Activated CD4-positive, alpha-beta T cell treated with anti-CD3 and anti-CD28 coated beads, Interleukin-2, amount 50 U/mL, for 1 hour (primary cell): ENCODE measurements around the gene TBL1X.

Source experiments
- DNase-seq: peaks from one replicate; pipeline ENCODE4 v3.0.0-alpha.2; 2020

TBL1X gene

GRCh38 chrX:9538544-9539045 is 73.7 kb downstream of the TBL1X start:
- no peak for DNase-seq

GRCh38 chrX:9539605-9540387 is 74.9 kb downstream of the TBL1X start:
- no peak for DNase-seq

GRCh38 chrX:9542106-9542760 is 77.4 kb downstream of the TBL1X start:
- no peak for DNase-seq

- no peak for DNase-seq
These were observed 77.9 kb downstream of the TBL1X start for GRCh38 chrX:9542761-9543111.

GRCh38 chrX:9555354-9555753 is 90.5 kb downstream of the TBL1X start:
- no peak for DNase-seq

GRCh38 chrX:9557091-9557490 is 92.2 kb downstream of the TBL1X start:
- no peak for DNase-seq

- DNase-seq: no peak
These were observed 92.7 kb downstream of the TBL1X start for GRCh38 chrX:9557521-9557920.

GRCh38 chrX:9558615-9559014 is 93.8 kb downstream of the TBL1X start:
- DNase-seq: no peak

GRCh38 chrX:9560219-9560618 is 95.4 kb downstream of the TBL1X start:
- no peak for DNase-seq

- DNase-seq: no peak
These were observed 96.3 kb downstream of the TBL1X start for GRCh38 chrX:9561199-9561598.

- no peak for DNase-seq
These were observed 98.0 kb downstream of the TBL1X start for GRCh38 chrX:9562851-9563250.

GRCh38 chrX:9566150-9566621 is 101.3 kb downstream of the TBL1X start:
- no peak for DNase-seq

GRCh38 chrX:9569876-9570301 is 105.0 kb downstream of the TBL1X start:
- no peak for DNase-seq

GRCh38 chrX:9573282-9574106 is 108.6 kb downstream of the TBL1X start:
- no peak for DNase-seq

- no peak for DNase-seq
These were observed 111.2 kb downstream of the TBL1X start for GRCh38 chrX:9576059-9576458.

- DNase-seq: no peak
These were observed 112.7 kb downstream of the TBL1X start for GRCh38 chrX:9577555-9577954.

- no peak for DNase-seq
These were observed 113.4 kb downstream of the TBL1X start for GRCh38 chrX:9578083-9578779.

GRCh38 chrX:9581771-9582385 is 117.0 kb downstream of the TBL1X start:
- DNase-seq: no peak

- DNase-seq: no peak
These were observed 118.1 kb downstream of the TBL1X start for GRCh38 chrX:9582956-9583355.

- DNase-seq: no peak
These were observed 122.1 kb downstream of the TBL1X start for GRCh38 chrX:9586992-9587392.

- no peak for DNase-seq
These were observed 122.8 kb downstream of the TBL1X start for GRCh38 chrX:9587642-9588041.

GRCh38 chrX:9591496-9591895 is 126.6 kb downstream of the TBL1X start:
- no peak for DNase-seq
